ENCODE results near the gene TRIM74. TPM values are rescaled to one million over a fixed set of nuclear protein-coding genes. Genes with fewer than 3 reads are reported as not detected.

Gene TRIM74
- total RNA-seq, 1 experiment from 2014 or later = 0.26 TPM

DNA sequence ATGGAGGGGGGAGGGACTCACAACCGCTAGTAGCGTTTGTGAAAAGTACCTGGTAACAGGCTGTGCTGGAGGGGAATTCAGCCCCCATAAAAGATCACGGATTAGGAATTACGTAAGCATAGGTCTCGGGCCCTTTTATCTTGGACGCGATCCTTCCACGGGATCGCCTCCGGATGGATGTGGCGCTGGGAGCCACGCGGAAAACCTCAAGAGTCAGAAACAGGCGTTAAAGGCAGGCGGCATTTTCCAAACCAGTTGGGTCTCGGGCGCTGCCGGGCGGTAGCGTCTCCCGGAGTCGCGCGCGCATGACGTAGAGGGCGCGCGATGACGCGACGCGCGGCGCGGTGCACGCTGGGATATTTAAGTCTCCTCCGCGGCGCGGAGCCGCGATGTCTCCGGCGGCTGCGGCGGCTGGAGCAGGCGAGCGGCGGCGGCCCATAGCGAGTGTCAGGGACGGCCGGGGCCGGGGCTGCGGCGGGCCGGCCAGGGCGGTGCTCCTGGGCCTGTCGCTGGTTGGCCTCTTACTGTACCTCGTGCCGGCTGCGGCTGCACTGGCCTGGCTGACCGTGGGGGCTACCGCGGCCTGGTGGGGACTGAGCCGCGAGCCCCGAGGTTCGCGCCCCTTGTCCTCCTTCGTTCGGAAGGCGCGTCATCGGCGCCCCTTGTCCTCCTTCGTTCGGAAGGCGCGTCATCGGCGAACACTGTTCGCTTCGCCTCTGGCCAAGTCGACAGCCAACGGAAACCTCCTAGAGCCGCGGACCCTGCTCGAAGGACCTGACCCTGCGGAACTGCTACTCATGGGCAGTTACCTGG is 44.3 kb downstream of the TRIM74 start, which contains the start of gene POM121:
POM121 (plus strand) TSS at position 363 of the 813 bp plus-strand sequence; CDS start at position 390, 27 bp downstream.
- H3K18ac ChIP-seq (ENCODE audit: insufficient read length, low read depth, low read length) = peak within 1 kb of the TSS; percentile 89
- Mint-ChIP-seq H3K27ac (peak within 1 kb of the TSS; percentile 100), H3K4me1 (peaks cover 7 to 11% of the 10 kb centered on the region in 2 experiments; a peak in 3 of 4 replicates), H3K36me3 (ENCODE audit: insufficient read depth in 1 of 3, low read depth in 3 of 3) (peaks cover 23 to 44% (median 39%) of the 10 kb centered on the region in 3 experiments; a peak in 6 of 7 replicates), H3K9me3 (no peaks in the 10 kb centered on the region; a peak in 1 of 5 replicates), H3K4me3 (peak within 1 kb of the TSS; percentile 99), H3K27me3 (ENCODE audit: low read depth) (no peaks in the 10 kb centered on the region)
- no peaks in the 10 kb centered on the region; the same call in 1 of the 2 replicates for H3K79me2 ChIP-seq (ENCODE audit: insufficient read depth, low read length)
- no peak within 1 kb of the TSS for H3K4ac ChIP-seq (ENCODE audit: low read depth, low read length)
- no peak within 1 kb of the TSS for H2BK12ac ChIP-seq (ENCODE audit: insufficient read length, low read depth, low read length)
- H2AFZ ChIP-seq (ENCODE audit: low read length) = no peak within 1 kb of the TSS
- H3K4me1 ChIP-seq (ENCODE audit: insufficient read depth, low read length) = peaks cover 3% of the 10 kb centered on the region; the same call in 1 of the 2 replicates
- peak within 1 kb of the TSS; percentile 70 for H3K27ac ChIP-seq (ENCODE audit: insufficient read length, low read depth, low read length)
- TF ChIP-seq, protein P1, sequence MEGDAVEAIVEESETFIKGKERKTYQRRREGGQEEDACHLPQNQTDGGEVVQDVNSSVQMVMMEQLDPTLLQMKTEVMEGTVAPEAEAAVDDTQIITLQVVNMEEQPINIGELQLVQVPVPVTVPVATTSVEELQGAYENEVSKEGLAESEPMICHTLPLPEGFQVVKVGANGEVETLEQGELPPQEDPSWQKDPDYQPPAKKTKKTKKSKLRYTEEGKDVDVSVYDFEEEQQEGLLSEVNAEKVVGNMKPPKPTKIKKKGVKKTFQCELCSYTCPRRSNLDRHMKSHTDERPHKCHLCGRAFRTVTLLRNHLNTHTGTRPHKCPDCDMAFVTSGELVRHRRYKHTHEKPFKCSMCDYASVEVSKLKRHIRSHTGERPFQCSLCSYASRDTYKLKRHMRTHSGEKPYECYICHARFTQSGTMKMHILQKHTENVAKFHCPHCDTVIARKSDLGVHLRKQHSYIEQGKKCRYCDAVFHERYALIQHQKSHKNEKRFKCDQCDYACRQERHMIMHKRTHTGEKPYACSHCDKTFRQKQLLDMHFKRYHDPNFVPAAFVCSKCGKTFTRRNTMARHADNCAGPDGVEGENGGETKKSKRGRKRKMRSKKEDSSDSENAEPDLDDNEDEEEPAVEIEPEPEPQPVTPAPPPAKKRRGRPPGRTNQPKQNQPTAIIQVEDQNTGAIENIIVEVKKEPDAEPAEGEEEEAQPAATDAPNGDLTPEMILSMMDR (conservative IDR thresholded peaks at IDR 0.05) = no peak
- H4K8ac ChIP-seq (replicated peaks; ENCODE audit: insufficient read length, low read depth, low read length) = no peak within 1 kb of the TSS
- no peak within 1 kb of the TSS for H3T11ph ChIP-seq (ENCODE audit: low read length)
- H4K5ac ChIP-seq (ENCODE audit: insufficient read length, low read depth, low read length) = peak within 1 kb of the TSS; percentile 13
- peak within 1 kb of the TSS; percentile 97 for H3K14ac ChIP-seq (ENCODE audit: insufficient read depth, low read length)
- peak; percentile 82 for DNase-seq
- no peak within 1 kb of the TSS for H2BK120ac ChIP-seq (ENCODE audit: low read depth, low read length, poor library complexity, severe bottlenecking)
- no CpG with 5 or more reads among the region's 91 CpGs for WGBS (ENCODE audit: extremely low coverage, insufficient read length, low lambda C conversion rate)
- H2BK15ac ChIP-seq (ENCODE audit: low read depth, low read length) = no peak within 1 kb of the TSS
- no peaks in the 10 kb centered on the region for H3K79me1 ChIP-seq (ENCODE audit: insufficient read depth, low read depth, low read length, poor library complexity, severe bottlenecking)
- H3K9me3 ChIP-seq (ENCODE audit: control insufficient read depth, low read depth, low read length) = no peaks in the 10 kb centered on the region
- H3K23me2 ChIP-seq (ENCODE audit: insufficient read length, low read depth, low read length, poor library complexity, severe bottlenecking) = peaks cover 3% of the 10 kb centered on the region
- no peaks in the 10 kb centered on the region for H4K20me1 ChIP-seq (ENCODE audit: control insufficient read depth, insufficient read depth, insufficient read length)
- H3K23ac ChIP-seq (ENCODE audit: insufficient read length, low read depth, low read length) = no peak within 1 kb of the TSS
- H3K4me2 ChIP-seq (ENCODE audit: insufficient read depth, insufficient read length, low read length) = peak within 1 kb of the TSS; percentile 77
- no peak within 1 kb of the TSS for H2BK5ac ChIP-seq (ENCODE audit: insufficient read length, low read length)
- H4K91ac ChIP-seq (ENCODE audit: insufficient read length, low read depth, low read length) = no peak within 1 kb of the TSS
- H3K27me3 ChIP-seq (ENCODE audit: insufficient read depth, low read length) = no peaks in the 10 kb centered on the region
- H3K9ac ChIP-seq (ENCODE audit: extremely low read depth, insufficient read length, low read length) = peak within 1 kb of the TSS; percentile 97
- no peak within 1 kb of the TSS for H2AK5ac ChIP-seq (ENCODE audit: insufficient read length, low read length)
- no peak within 1 kb of the TSS for H2BK20ac ChIP-seq (ENCODE audit: low read depth, low read length, poor library complexity, severe bottlenecking)
- H3K56ac ChIP-seq (ENCODE audit: insufficient read length, low read depth, low read length) = no peak within 1 kb of the TSS

All from H9 (cell line).